ENCODE results near the gene CDK2.

- TF ChIP-seq, protein P1, sequence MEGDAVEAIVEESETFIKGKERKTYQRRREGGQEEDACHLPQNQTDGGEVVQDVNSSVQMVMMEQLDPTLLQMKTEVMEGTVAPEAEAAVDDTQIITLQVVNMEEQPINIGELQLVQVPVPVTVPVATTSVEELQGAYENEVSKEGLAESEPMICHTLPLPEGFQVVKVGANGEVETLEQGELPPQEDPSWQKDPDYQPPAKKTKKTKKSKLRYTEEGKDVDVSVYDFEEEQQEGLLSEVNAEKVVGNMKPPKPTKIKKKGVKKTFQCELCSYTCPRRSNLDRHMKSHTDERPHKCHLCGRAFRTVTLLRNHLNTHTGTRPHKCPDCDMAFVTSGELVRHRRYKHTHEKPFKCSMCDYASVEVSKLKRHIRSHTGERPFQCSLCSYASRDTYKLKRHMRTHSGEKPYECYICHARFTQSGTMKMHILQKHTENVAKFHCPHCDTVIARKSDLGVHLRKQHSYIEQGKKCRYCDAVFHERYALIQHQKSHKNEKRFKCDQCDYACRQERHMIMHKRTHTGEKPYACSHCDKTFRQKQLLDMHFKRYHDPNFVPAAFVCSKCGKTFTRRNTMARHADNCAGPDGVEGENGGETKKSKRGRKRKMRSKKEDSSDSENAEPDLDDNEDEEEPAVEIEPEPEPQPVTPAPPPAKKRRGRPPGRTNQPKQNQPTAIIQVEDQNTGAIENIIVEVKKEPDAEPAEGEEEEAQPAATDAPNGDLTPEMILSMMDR (IDR thresholded peaks at IDR 0.05) = no peak
- no peak for TF ChIP-seq POLR2AphosphoS5 (IDR thresholded peaks at IDR 0.05; ENCODE audit: insufficient read depth in 1 of 2, low read depth in 1 of 2)
Observed at GRCh38 chr12:55978393-55978792, 11.8 kb downstream of the CDK2 start.
